ENCODE data around the gene DOC2B. TPM values are rescaled to one million over a fixed set of nuclear protein-coding genes. Genes with fewer than 3 reads are reported as not detected.

Gene DOC2B
- total and polyA plus RNA-seq, 2 donors: 5.1 to 13.2 TPM

DNA sequence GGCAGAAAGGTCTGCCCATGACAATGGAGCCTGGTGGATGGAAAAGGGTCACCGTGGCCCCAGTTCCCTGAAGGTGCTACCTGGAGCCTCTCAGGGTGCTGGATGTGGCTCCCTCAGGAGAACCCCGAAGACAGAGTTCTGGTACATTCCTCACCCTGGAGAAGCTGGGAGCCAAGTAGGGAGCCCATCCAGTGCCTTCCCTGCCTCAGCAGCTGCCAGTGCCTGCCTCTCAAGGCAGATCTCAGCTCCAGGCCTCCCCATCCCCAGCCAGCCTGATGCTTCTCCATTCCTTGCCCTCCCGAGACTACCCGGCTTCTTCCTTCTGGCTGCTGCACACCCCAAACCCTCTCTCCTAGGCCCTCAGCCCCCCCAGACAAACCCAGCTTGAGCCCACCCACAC, 23.5 kb downstream of the DOC2B start:
- Histone ChIP-seq H3K36me3 (ENCODE audit: insufficient read depth) (no peaks in the 10 kb centered on the region), H3K4me1 (ENCODE audit: insufficient read depth) (no peaks in the 10 kb centered on the region), H3K27ac (ENCODE audit: low read depth) (no peak overlapping the region), H3K4me3 (ENCODE audit: low read depth, low read length) (no peak overlapping the region)
- 94% methylated on average over 4 of the region's 4 CpGs for WGBS
- DNase-seq (ENCODE audit: extremely low spot score): no peak

DNA sequence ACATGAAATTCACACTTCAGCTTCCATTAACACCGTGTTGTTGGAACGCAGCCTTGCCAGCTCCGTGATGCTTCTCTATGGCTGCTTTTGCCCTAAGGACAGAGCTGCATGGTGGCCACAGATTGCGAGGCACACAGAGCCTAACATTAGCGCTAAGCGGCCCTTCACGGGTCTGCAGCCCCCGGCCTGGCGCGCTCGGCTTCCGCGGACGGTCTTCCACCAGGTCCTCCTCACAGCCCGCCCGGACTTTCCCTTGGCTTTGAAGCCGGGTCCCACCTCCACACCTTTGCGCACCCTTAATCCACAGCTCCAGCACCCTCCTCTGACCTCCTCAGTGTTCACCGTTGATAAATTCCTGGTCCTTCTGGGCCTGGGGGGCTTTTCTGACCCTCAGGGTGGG, 24.5 kb downstream of the DOC2B start:
- no peak for DNase-seq (ENCODE audit: extremely low spot score)
- no peaks in the 10 kb centered on the region for H3K4me1 ChIP-seq (ENCODE audit: insufficient read depth)
- WGBS: 91% methylated on average over 19 of the region's 19 CpGs
- no peaks in the 10 kb centered on the region for H3K36me3 ChIP-seq (ENCODE audit: insufficient read depth)
- H3K4me3 ChIP-seq (ENCODE audit: low read depth, low read length): no peak overlapping the region
- H3K27ac ChIP-seq (ENCODE audit: low read depth): no peak overlapping the region

- Histone ChIP-seq H3K4me1 (ENCODE audit: insufficient read depth) (no peaks in the 10 kb centered on the region), H3K36me3 (ENCODE audit: insufficient read depth) (no peaks in the 10 kb centered on the region), H3K27ac (ENCODE audit: low read depth) (no peak overlapping the region), H3K4me3 (ENCODE audit: low read depth, low read length) (no peak overlapping the region)
- WGBS: 95% methylated on average over 28 of the region's 28 CpGs
- DNase-seq (ENCODE audit: extremely low spot score): no peak
Observed at GRCh38 chr17:156094-156621, 25.3 kb downstream of the DOC2B start.

GRCh38 chr17:155576-155975, 25.9 kb downstream of the DOC2B start:
- whole genome bisulfite sequencing: 85% methylated on average over 7 of the region's 7 CpGs
- H3K4me1 ChIP-seq (ENCODE audit: insufficient read depth): no peaks in the 10 kb centered on the region
- no peak overlapping the region for H3K27ac ChIP-seq (ENCODE audit: low read depth)
- no peaks in the 10 kb centered on the region for H3K36me3 ChIP-seq (ENCODE audit: insufficient read depth)
- DNase-seq (ENCODE audit: extremely low spot score): no peak
- H3K4me3 ChIP-seq (ENCODE audit: low read depth, low read length): no peak overlapping the region

DNA sequence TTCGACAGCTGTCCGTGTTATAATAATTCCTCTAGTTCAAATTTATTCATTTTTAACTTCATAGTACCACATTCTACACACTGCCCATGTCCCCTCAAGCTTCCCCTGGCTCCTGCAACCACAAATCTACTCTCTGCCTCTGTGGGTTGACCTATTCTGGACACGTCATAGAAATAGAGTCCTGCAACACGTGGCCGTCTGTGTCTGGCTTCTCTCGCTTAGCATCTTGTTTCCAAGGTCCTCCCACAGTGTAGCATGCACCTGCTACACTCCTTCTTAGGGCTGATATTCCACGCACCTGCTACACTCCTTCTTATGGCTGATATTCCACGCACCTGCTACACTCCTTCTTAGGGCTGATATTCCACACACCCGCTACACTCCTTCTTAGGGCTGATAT, 27.6 kb downstream of the DOC2B start:
- no peak overlapping the region for H3K4me3 ChIP-seq (ENCODE audit: low read depth, low read length)
- 87% methylated on average over 9 of the region's 9 CpGs for WGBS
- H3K36me3 ChIP-seq (ENCODE audit: insufficient read depth): no peaks in the 10 kb centered on the region
- no peak overlapping the region for H3K27ac ChIP-seq (ENCODE audit: low read depth)
- no peaks in the 10 kb centered on the region for H3K4me1 ChIP-seq (ENCODE audit: insufficient read depth)
- no peak for DNase-seq (ENCODE audit: extremely low spot score)

- no peak overlapping the region for H3K4me3 ChIP-seq (ENCODE audit: low read depth, low read length)
- 83% methylated on average over 12 of the region's 12 CpGs for WGBS
- no peak for DNase-seq (ENCODE audit: extremely low spot score)
- H3K27ac ChIP-seq (ENCODE audit: low read depth): no peak overlapping the region
- no peaks in the 10 kb centered on the region for H3K36me3 ChIP-seq (ENCODE audit: insufficient read depth)
- no peaks in the 10 kb centered on the region for H3K4me1 ChIP-seq (ENCODE audit: insufficient read depth)
Observed at GRCh38 chr17:152860-153420, 28.5 kb downstream of the DOC2B start.

DNA sequence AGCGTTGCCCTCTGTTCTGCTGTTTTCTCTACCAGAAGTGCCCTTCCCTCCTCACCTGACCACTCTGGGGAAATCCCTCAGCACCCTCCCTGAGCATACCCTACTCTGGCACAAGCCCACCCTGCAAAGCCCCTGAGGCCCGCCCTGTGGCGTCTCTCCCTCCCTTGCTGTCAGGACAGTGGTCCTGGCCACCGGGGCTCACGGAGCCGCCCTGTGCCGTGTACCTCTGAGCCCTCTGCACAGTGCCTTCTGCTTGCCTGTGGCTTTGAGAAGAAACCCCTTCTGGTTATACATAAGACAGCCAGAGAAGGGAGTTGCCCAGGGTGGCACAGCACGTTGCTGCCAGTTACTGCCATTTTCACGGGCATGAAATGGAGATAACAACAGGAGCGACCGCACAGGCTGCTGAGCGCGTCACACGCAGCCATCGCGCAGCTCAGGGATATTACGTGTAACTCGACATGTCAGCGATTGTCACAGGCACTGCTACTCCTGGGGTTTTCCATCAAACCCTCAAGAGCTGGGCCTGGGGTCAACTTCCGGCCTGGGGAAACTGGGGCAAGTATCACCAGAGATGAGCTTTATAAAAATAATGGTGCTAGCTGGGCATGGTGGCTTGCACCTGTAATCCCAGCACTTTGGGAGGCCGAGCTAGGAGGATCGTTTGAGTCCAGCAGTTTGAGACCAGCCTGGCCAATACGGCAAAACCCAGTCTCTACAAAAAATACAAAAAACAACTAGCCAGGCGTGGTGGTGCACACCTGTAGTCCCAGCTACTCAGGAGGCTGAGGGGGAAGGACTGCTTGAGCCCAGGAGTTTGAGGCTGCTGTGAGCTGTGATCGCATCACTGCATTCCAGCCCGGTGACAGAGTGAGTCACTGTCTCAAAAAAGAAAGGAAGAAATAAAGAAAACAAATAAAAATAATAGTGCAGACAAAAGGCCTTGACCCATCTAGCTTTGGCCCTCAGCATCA, 29.3 kb downstream of the DOC2B start:
- no peak for DNase-seq (ENCODE audit: extremely low spot score)
- Histone ChIP-seq H3K27ac (ENCODE audit: low read depth) (no peak overlapping the region), H3K36me3 (ENCODE audit: insufficient read depth) (no peaks in the 10 kb centered on the region), H3K4me3 (ENCODE audit: low read depth, low read length) (no peak overlapping the region), H3K4me1 (ENCODE audit: insufficient read depth) (no peaks in the 10 kb centered on the region)
- WGBS: 85% methylated on average over 26 of the region's 26 CpGs

DNA sequence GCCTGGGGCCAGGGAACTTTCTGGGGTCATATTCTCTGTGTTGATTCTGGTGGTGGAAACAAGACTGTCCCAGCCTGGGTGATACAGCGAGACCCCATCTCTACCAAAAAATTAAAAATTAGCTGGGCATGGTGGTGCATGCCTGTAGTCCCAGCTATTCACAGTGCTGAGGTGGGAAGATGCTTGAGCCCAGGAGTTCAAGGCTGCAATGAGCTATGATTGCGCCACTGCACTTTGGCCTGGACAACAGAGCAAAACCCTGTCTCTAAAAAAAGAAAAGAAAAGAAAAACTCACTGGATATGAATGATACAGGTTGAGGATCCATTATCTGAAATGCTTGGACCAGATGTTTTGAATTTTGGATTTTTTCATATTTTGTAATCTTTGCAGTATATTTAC, 30.4 kb downstream of the DOC2B start:
- 94% methylated on average over 2 of the region's 2 CpGs for WGBS
- H3K4me1 ChIP-seq (ENCODE audit: insufficient read depth): no peaks in the 10 kb centered on the region

GRCh38 chr17:149897-150584, 31.4 kb downstream of the DOC2B start:
- H3K27ac ChIP-seq (ENCODE audit: low read depth): no peak overlapping the region
- H3K36me3 ChIP-seq (ENCODE audit: insufficient read depth): no peaks in the 10 kb centered on the region
- no peaks in the 10 kb centered on the region for H3K4me1 ChIP-seq (ENCODE audit: insufficient read depth)
- no peak for DNase-seq (ENCODE audit: extremely low spot score)
- 84% methylated on average over 9 of the region's 9 CpGs for WGBS
- H3K4me3 ChIP-seq (ENCODE audit: low read depth, low read length): no peak overlapping the region

More for the DNA sequence above, 30.4 kb downstream of the DOC2B start:
- no peak for DNase-seq (ENCODE audit: extremely low spot score)
- Histone ChIP-seq H3K4me3 (ENCODE audit: low read depth, low read length) (no peak overlapping the region), H3K27ac (ENCODE audit: low read depth) (no peak overlapping the region), H3K36me3 (ENCODE audit: insufficient read depth) (no peaks in the 10 kb centered on the region)

DNA sequence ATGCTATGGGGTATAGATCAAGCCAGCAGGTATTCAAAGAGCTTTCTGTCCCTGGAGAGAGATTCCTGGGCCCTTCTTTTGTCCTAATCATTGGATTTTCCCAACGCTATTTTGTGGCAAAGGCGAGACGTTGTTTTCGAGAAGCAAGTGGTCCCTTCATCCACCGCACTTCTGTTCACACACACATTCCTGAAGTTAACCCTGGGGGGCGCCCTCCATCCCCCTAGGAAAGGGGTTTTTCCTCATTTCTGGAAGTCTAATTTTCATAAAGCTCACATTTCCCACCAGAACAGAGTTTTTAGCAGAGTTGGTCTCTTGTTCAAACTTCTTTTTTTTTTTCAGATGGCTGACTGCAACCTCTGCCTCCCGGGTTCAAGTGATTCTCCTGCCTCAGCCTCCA, 32.2 kb downstream of the DOC2B start:
- 88% methylated on average over 7 of the region's 7 CpGs for WGBS

DNA sequence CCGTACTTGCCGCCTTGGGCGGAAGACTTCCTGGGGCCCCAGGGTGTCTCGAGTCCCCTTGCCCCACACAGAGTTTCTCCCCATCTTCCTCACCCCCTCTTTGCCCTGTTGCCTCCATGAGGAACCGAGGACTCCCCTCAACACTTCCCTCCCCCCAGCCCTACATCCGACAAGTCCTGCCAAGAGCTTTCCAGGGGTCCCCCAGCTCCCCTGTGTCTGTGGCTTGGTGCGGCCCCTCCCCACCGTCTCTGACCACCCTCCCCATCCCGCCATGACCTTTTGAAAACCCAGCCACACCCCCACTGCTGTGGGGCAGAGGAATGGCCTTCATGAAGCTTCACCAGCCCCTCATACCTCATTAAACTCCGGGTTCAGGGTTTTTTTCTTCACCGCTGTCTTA, 32.7 kb downstream of the DOC2B start:
- no peaks in the 10 kb centered on the region for H3K4me1 ChIP-seq (ENCODE audit: insufficient read depth)
- no peak for DNase-seq (ENCODE audit: extremely low spot score)
- 80% methylated on average over 11 of the region's 11 CpGs for WGBS

More for the DNA sequence above, 32.2 kb downstream of the DOC2B start:
- DNase-seq (ENCODE audit: extremely low spot score): no peak
- Histone ChIP-seq H3K4me1 (ENCODE audit: insufficient read depth) (no peaks in the 10 kb centered on the region), H3K4me3 (ENCODE audit: low read depth, low read length) (no peak overlapping the region), H3K27ac (ENCODE audit: low read depth) (no peak overlapping the region), H3K36me3 (ENCODE audit: insufficient read depth) (no peaks in the 10 kb centered on the region)

DNA sequence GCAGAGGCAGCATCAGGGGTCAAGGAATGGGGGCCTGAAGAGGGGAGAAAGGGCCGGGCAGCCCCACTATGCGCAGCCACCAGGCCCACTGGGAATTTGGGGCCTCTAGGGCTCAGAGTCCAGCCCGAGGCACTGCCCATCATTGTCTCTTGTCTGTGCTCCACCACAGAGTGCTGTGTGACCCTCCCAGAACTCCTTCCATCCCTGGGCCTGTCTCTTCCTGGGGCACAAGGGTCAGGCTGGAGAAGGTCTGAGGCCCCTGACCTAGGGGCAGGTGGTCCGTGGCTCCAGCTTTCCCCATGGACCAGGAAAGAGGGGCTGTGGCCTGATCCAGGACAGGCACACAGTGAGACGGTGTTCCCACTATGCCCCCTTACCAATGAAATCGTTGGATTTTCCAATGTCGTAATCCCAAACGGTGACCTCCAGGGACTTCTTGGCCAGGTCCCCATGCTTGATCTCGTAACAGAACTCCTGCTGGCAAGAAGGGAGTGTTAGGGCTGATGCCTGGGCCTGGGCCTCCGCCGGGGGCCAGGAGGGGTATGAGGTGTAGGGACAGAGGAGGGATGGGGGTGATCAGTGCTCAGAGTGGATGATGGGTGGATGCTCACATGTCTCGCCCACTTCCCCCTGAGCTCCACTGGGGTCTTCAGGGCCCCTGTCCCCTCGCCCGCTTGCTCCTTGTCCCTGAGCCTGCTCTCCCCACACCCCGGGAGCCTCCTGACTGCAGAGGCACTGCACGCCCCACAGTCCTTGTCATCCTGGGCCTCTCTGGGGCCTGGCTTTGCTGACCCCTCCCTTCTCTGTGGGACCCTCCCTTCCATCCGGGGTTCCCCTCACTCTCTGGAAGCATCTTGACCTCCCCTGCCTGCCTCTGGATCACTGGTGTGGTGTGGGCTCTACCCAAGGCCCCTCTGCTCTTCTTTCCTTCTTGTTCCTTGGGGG, 33.4 kb downstream of the DOC2B start:
- DNase-seq (ENCODE audit: extremely low spot score): no peak
- Histone ChIP-seq H3K36me3 (ENCODE audit: insufficient read depth) (no peaks in the 10 kb centered on the region), H3K27ac (ENCODE audit: low read depth) (no peak overlapping the region), H3K4me1 (ENCODE audit: insufficient read depth) (no peaks in the 10 kb centered on the region), H3K4me3 (ENCODE audit: low read depth, low read length) (no peak overlapping the region)
- 89% methylated on average over 17 of the region's 17 CpGs for WGBS

More for the DNA sequence above, 32.7 kb downstream of the DOC2B start:
- Histone ChIP-seq H3K4me3 (ENCODE audit: low read depth, low read length) (no peak overlapping the region), H3K36me3 (ENCODE audit: insufficient read depth) (no peaks in the 10 kb centered on the region), H3K27ac (ENCODE audit: low read depth) (no peak overlapping the region)
